ENCODE measurements around the gene MAPRE2. TPM values are rescaled to one million over a fixed set of nuclear protein-coding genes. Genes with fewer than 3 reads are reported as not detected.

MAPRE2 gene
- polyA plus RNA-seq, 1 donor from 2014 or later: 58.9 TPM

GRCh38 chr18:35062408-35062807 is 21.2 kb downstream of the MAPRE2 start:
- no peaks in the 10 kb centered on the region for H3K27me3 ChIP-seq (ENCODE audit: insufficient read depth, low read depth, low read length)
- H3K36me3 ChIP-seq (ENCODE audit: insufficient read depth, low read length): no peaks in the 10 kb centered on the region
- H3K4me3 ChIP-seq (ENCODE audit: low read length): no peak overlapping the region
- H3F3A ChIP-seq (ENCODE audit: insufficient read depth, low read length, poor library complexity, severe bottlenecking): no peaks in the 10 kb centered on the region
- H3K4me2 ChIP-seq (ENCODE audit: low read length): no peak overlapping the region
- no peak overlapping the region for H3K27ac ChIP-seq (ENCODE audit: low read length)
- no peaks in the 10 kb centered on the region for H3K9me2 ChIP-seq (ENCODE audit: insufficient read depth, low read length)
- no peak overlapping the region for H3K9ac ChIP-seq (ENCODE audit: low read length)
- H3K79me2 ChIP-seq (replicated peaks; ENCODE audit: insufficient read depth, low read length): peaks cover 63% of the 10 kb centered on the region
- H4K20me1 ChIP-seq (ENCODE audit: insufficient read depth): peaks cover 26% of the 10 kb centered on the region
- no peaks in the 10 kb centered on the region for H3K9me3 ChIP-seq (ENCODE audit: low read length)
- H2AFZ ChIP-seq (ENCODE audit: low read depth, low read length): no peak overlapping the region
- TF ChIP-seq EP300 (conservative IDR thresholded peaks at IDR 0.05; ENCODE audit: poor library complexity, severe bottlenecking): no peak
- TF ChIP-seq SMC3 (conservative IDR thresholded peaks at IDR 0.05; ENCODE audit: poor library complexity): no peak
- no peak for TF ChIP-seq RAD21 (conservative IDR thresholded peaks at IDR 0.05)
- TF ChIP-seq MXI1 (conservative IDR thresholded peaks at IDR 0.05; ENCODE audit: poor library complexity, severe bottlenecking): no peak

GRCh38 chr18:35063875-35064690 is 22.9 kb downstream of the MAPRE2 start:
- no peaks in the 10 kb centered on the region for H3K9me2 ChIP-seq (ENCODE audit: insufficient read depth, low read length)
- no peaks in the 10 kb centered on the region for H3K9me3 ChIP-seq (ENCODE audit: low read length)
- H3K27me3 ChIP-seq (ENCODE audit: insufficient read depth, low read depth, low read length): no peaks in the 10 kb centered on the region
- H3K27ac ChIP-seq (ENCODE audit: low read length): no peak overlapping the region
- no peak overlapping the region for H2AFZ ChIP-seq (ENCODE audit: low read depth, low read length)
- no peak overlapping the region for H3K9ac ChIP-seq (ENCODE audit: low read length)
- no peak overlapping the region for H3K4me2 ChIP-seq (ENCODE audit: low read length)
- TF ChIP-seq POLR2AphosphoS5 (IDR thresholded peaks at IDR 0.05): no peak
- peaks cover 46% of the 10 kb centered on the region for H3K79me2 ChIP-seq (replicated peaks; ENCODE audit: insufficient read depth, low read length)
- H3K4me3 ChIP-seq (ENCODE audit: low read length): no peak overlapping the region
- H3K36me3 ChIP-seq (ENCODE audit: insufficient read depth, low read length): no peaks in the 10 kb centered on the region
- H4K20me1 ChIP-seq (ENCODE audit: insufficient read depth): peaks cover 18% of the 10 kb centered on the region
- H3F3A ChIP-seq (ENCODE audit: insufficient read depth, low read length, poor library complexity, severe bottlenecking): no peaks in the 10 kb centered on the region

GRCh38 chr18:35067454-35067853 is 26.2 kb downstream of the MAPRE2 start:
- Histone ChIP-seq H3K27ac (ENCODE audit: low read length) (no peak overlapping the region), H3F3A (ENCODE audit: insufficient read depth, low read length, poor library complexity, severe bottlenecking) (no peaks in the 10 kb centered on the region), H3K9ac (ENCODE audit: low read length) (no peak overlapping the region), H3K27me3 (ENCODE audit: insufficient read depth, low read depth, low read length) (no peaks in the 10 kb centered on the region), H3K4me3 (ENCODE audit: low read length) (no peak overlapping the region), H3K4me2 (ENCODE audit: low read length) (no peak overlapping the region), H3K79me2 (replicated peaks; ENCODE audit: insufficient read depth, low read length) (peaks cover 22% of the 10 kb centered on the region), H3K9me3 (ENCODE audit: low read length) (no peaks in the 10 kb centered on the region), H4K20me1 (ENCODE audit: insufficient read depth) (peaks cover 7% of the 10 kb centered on the region), H3K9me2 (ENCODE audit: insufficient read depth, low read length) (no peaks in the 10 kb centered on the region), H3K36me3 (ENCODE audit: insufficient read depth, low read length) (peaks cover 6% of the 10 kb centered on the region), H2AFZ (ENCODE audit: low read depth, low read length) (no peak overlapping the region)
- TF ChIP-seq TAF1 (IDR thresholded peaks at IDR 0.05; ENCODE audit: low read depth) (no peak), EP300 (conservative IDR thresholded peaks at IDR 0.05; ENCODE audit: poor library complexity, severe bottlenecking) (no peak), RAD21 (conservative IDR thresholded peaks at IDR 0.05) (no peak), CTCF (IDR thresholded peaks at IDR 0.05; ENCODE audit: poor library complexity, severe bottlenecking) (no peak), REST (IDR thresholded peaks at IDR 0.05; ENCODE audit: borderline replicate concordance) (no peak), MXI1 (conservative IDR thresholded peaks at IDR 0.05; ENCODE audit: poor library complexity, severe bottlenecking) (no peak), SMC3 (conservative IDR thresholded peaks at IDR 0.05; ENCODE audit: poor library complexity) (no peak), POLR2AphosphoS5 (IDR thresholded peaks at IDR 0.05) (no peak), EZH2 (IDR thresholded peaks at IDR 0.05; ENCODE audit: borderline replicate concordance, insufficient read depth, low read length, poor library complexity, severe bottlenecking) (no peak)
